ENCODE data around the gene PCYOX1L.
A peak's percentile ranks its signal among the peaks of the same experiment; 100 is the strongest.

Gene PCYOX1L

DNA sequence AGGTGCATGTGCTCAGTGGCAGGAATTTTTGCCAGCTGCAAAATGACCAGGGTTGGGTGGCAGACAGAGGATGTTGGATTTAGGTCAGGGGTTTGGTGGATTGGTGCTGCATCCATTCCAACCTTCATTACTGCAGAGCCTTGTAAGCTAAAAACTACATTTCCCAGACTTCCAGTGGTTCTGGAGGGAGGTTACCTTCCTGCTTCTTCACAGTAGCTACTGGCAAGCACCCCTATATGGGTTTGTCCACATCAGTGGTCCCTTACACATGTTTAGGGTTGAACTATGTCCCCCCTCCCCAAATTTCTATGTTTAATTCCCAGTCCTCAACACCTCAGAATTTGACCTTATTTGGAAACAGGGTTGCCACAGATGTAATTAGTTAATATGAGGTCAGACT is 41.9 kb downstream of the PCYOX1L start:
- Mint-ChIP-seq H3K4me3 (peak overlapping the region; percentile 27), H3K9me3 (no peaks in the 10 kb centered on the region), H3K4me1 (peaks cover 76% of the 10 kb centered on the region), H3K27me3 (ENCODE audit: low read depth, poor library complexity) (peaks cover 4% of the 10 kb centered on the region), H3K27ac (peak overlapping the region; percentile 90), H3K36me3 (ENCODE audit: low read depth) (no peaks in the 10 kb centered on the region)
- TF ChIP-seq, protein P1, sequence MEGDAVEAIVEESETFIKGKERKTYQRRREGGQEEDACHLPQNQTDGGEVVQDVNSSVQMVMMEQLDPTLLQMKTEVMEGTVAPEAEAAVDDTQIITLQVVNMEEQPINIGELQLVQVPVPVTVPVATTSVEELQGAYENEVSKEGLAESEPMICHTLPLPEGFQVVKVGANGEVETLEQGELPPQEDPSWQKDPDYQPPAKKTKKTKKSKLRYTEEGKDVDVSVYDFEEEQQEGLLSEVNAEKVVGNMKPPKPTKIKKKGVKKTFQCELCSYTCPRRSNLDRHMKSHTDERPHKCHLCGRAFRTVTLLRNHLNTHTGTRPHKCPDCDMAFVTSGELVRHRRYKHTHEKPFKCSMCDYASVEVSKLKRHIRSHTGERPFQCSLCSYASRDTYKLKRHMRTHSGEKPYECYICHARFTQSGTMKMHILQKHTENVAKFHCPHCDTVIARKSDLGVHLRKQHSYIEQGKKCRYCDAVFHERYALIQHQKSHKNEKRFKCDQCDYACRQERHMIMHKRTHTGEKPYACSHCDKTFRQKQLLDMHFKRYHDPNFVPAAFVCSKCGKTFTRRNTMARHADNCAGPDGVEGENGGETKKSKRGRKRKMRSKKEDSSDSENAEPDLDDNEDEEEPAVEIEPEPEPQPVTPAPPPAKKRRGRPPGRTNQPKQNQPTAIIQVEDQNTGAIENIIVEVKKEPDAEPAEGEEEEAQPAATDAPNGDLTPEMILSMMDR (IDR thresholded peaks at IDR 0.05), result no peak
- DNase-seq, result no peak

DNA sequence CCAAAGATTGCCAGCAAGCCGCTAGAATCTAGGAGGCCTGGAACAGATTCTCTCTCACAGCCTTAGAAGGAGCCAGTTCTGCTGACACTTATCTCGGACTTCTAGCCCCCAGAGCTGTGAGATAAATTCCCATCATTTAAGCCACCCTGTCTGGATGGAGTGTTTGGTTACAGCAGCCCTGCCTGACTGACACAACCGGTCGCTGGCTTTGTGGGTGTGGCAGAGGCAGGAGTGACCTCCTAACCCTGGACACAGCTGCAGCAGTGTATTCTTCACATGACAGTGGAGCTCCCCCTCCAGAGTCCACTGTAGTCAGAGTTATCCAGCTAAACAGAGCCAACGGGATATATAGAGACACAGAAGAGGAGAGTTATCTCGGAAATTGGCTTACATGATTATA is 42.5 kb downstream of the PCYOX1L start:
- Mint-ChIP-seq H3K36me3 (ENCODE audit: low read depth) (no peaks in the 10 kb centered on the region), H3K4me3 (peak overlapping the region; percentile 27), H3K9me3 (no peaks in the 10 kb centered on the region), H3K27ac (peak overlapping the region; percentile 90), H3K27me3 (ENCODE audit: low read depth, poor library complexity) (peaks cover 4% of the 10 kb centered on the region), H3K4me1 (peaks cover 81% of the 10 kb centered on the region)
- TF ChIP-seq, protein P1 (IDR thresholded peaks at IDR 0.05), result no peak
- DNase-seq, result peak; percentile 65

DNA sequence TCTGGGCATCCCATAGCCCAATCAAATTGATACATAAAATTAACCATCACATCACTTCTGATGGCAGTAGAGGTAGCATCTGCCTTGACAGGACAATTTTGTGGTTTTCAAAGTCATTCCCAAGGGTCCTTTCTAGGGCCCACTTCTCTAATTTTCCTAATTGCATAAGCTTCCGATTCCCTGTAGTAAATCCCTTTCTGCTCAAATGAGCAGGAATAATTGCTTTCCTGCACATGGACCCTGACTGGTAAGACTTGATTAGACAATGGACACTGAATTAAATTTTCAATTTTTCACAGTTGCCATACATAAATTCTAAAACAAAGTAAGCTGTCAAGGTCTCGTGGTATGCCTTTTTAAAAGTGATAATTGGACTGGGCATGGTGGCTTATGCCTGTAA is 43.2 kb downstream of the PCYOX1L start:
- Mint-ChIP-seq H3K9me3 (no peaks in the 10 kb centered on the region), H3K4me1 (peaks cover 88% of the 10 kb centered on the region), H3K36me3 (ENCODE audit: low read depth) (no peaks in the 10 kb centered on the region), H3K4me3 (no peak overlapping the region), H3K27me3 (ENCODE audit: low read depth, poor library complexity) (peaks cover 4% of the 10 kb centered on the region), H3K27ac (peak overlapping the region; percentile 90)
- no peak for DNase-seq
- TF ChIP-seq, protein P1 (IDR thresholded peaks at IDR 0.05), result no peak

DNA sequence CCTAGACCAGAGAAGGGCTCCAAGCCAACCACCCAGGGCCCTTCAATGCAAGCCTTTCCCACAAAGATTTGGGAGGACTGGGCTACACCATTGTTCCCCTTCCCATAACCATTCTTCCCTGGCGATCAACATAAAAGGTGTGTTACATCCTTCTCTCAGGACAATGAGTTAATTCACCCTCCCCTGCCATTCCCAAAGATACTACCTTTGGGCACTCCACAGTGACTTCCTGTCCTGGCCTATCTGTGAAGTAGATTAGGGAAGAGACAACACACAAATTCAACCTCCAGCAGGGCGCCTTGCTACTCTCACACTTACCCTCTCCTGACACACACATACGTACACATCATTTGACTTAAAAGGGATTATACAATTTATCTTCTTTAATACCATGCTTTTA is 44.4 kb downstream of the PCYOX1L start:
- no peak overlapping the region for H3K4me3 Mint-ChIP-seq
- H3K9me3 Mint-ChIP-seq, result no peaks in the 10 kb centered on the region
- peaks cover 4% of the 10 kb centered on the region for H3K27me3 Mint-ChIP-seq (ENCODE audit: low read depth, poor library complexity)
- no peaks in the 10 kb centered on the region for H3K36me3 Mint-ChIP-seq (ENCODE audit: low read depth)
- TF ChIP-seq, protein P1 (IDR thresholded peaks at IDR 0.05), result no peak
- peaks cover 92% of the 10 kb centered on the region for H3K4me1 Mint-ChIP-seq
- H3K27ac Mint-ChIP-seq, result peak overlapping the region; percentile 40
- DNase-seq, result no peak

DNA sequence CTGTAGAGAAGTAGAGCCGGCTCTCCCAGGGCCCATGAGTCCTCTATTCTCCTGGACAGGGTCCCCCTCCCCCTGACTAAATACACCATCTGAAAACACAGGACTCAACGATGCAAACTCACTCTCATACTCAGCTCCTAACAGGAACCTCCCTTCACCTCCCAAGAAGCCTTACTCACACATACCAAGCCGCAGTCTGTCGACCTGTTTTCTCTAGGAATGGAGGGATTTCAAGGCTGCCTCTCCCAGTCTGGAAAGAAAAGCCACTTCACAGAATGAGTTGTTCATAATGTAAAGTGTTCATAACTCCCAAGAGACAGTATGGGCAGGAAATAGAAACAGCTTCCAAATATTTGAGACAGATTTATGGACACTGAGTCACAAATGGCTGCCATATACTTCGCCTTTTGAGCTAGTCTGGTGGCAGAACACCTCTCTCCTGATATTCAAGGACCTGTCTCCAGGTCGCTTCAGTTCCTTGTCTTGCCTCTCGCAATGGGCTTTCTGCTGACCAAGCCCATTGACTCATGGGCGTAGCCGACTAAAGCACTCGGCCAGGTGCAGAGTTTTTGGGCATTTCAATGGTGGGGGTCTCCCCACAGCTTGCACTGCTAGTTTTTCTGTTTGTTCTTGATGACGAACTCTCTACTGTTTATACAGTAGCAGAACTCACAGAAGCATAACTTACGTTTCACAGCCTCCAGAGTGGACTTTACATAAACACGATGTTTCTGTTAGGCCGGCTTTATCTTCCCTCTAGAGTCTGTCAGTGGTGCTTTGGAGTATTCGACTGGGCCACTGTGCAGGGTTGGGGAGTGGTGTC is 46.3 kb downstream of the PCYOX1L start:
- TF ChIP-seq, protein P1 (IDR thresholded peaks at IDR 0.05), result no peak
- Mint-ChIP-seq H3K27ac (peak overlapping the region; percentile 98), H3K9me3 (no peaks in the 10 kb centered on the region), H3K36me3 (ENCODE audit: low read depth) (no peaks in the 10 kb centered on the region), H3K4me3 (no peak overlapping the region), H3K4me1 (peaks cover 92% of the 10 kb centered on the region), H3K27me3 (ENCODE audit: low read depth, poor library complexity) (peaks cover 4% of the 10 kb centered on the region)
- DNase-seq, result no peak
